Progenitor cell of endocrine pancreas (in vitro differentiated cells): ENCODE data around the gene OR2M4. TPM values are rescaled to one million over a fixed set of nuclear protein-coding genes. Genes with fewer than 3 reads are reported as not detected.

ENCODE experiments used
- DNase-seq: peaks from one replicate; pipeline ENCODE4 v3.0.0; 2021; ENCODE audit warnings: low spot score; ENCODE audit not compliant: unreplicated experiment
- H3K27ac Mint-ChIP-seq: 2 replicates; pipeline ENCODE4 v1.8.0; 2021; ENCODE audit warnings: mild to moderate bottlenecking, moderate library complexity, mixed read lengths
- H3K27me3 Mint-ChIP-seq: 2 replicates; pipeline ENCODE4 v1.8.0; 2021; ENCODE audit warnings: mixed read lengths
- H3K36me3 Mint-ChIP-seq: 2 replicates; pipeline ENCODE4 v1.8.0; 2022; ENCODE audit warnings: mixed read lengths; ENCODE audit not compliant: insufficient read depth
- H3K4me1 Mint-ChIP-seq: 2 replicates; pipeline ENCODE4 v1.8.0; 2021; ENCODE audit warnings: low read depth, mixed read lengths
- H3K4me3 Mint-ChIP-seq: 2 replicates; pipeline ENCODE4 v1.8.0; 2021; ENCODE audit warnings: low read depth, mild to moderate bottlenecking, moderate library complexity, mixed read lengths
- H3K9me3 Mint-ChIP-seq: 2 replicates; pipeline ENCODE4 v1.8.0; 2021; ENCODE audit warnings: low read depth, mixed read lengths
- CTCF ChIP-seq: fragments of 200-600 bp; sonication (generic); IDR thresholded peaks from one replicate; pipeline ENCODE4 v1.5.0; 2021; ENCODE audit warnings: antibody characterized with exemption, mild to moderate bottlenecking; ENCODE audit not compliant: unreplicated experiment
- total RNA-seq: library from RNA; stranded (reverse); gene quantifications from 2 replicates; pipeline ENCODE4 v1.2.1, GENCODE V29; 2021

Gene OR2M4
- total RNA-seq, 1 donor from 2014 or later = not detected

GRCh38 chr1:248196965-248197364 is 34.3 kb upstream of the OR2M4 start, which contains the start of gene OR2M3:
Gene OR2M3 (plus strand): TSS chr1:248197265. CDS start chr1:248203068, 5,803 bp downstream.
- H3K27me3 Mint-ChIP-seq = no peaks in the 10 kb centered on the region
- no peak for TF ChIP-seq CTCF
- H3K4me1 Mint-ChIP-seq = no peaks in the 10 kb centered on the region
- no peak within 1 kb of the TSS for H3K4me3 Mint-ChIP-seq
- DNase-seq = no peak
- H3K9me3 Mint-ChIP-seq = peaks cover 55% of the 10 kb centered on the region
- no peaks in the 10 kb centered on the region for H3K36me3 Mint-ChIP-seq
- no peak within 1 kb of the TSS for H3K27ac Mint-ChIP-seq

GRCh38 chr1:248215880-248216279 is 15.3 kb upstream of the OR2M4 start:
- no peaks in the 10 kb centered on the region for H3K27me3 Mint-ChIP-seq
- no peak for DNase-seq

GRCh38 chr1:248225537-248225936 is 5.7 kb upstream of the OR2M4 start:
- H3K36me3 Mint-ChIP-seq = peaks cover 3% of the 10 kb centered on the region
- no peak for TF ChIP-seq CTCF
- H3K9me3 Mint-ChIP-seq = peaks cover 61% of the 10 kb centered on the region
- H3K4me1 Mint-ChIP-seq = no peaks in the 10 kb centered on the region
- no peak for DNase-seq
- H3K4me3 Mint-ChIP-seq = no peak overlapping the region
- H3K27ac Mint-ChIP-seq = no peak overlapping the region
- H3K27me3 Mint-ChIP-seq = no peaks in the 10 kb centered on the region

More at GRCh38 chr1:248215880-248216279, 15.3 kb upstream of the OR2M4 start:
- peaks cover 60% of the 10 kb centered on the region for H3K9me3 Mint-ChIP-seq
- no peak overlapping the region for H3K4me3 Mint-ChIP-seq
- H3K4me1 Mint-ChIP-seq = no peaks in the 10 kb centered on the region
- no peak overlapping the region for H3K27ac Mint-ChIP-seq
- H3K36me3 Mint-ChIP-seq = peaks cover 2% of the 10 kb centered on the region
- no peak for TF ChIP-seq CTCF

GRCh38 chr1:248229360-248229908 is 1.8 kb upstream of the OR2M4 start:
- TF ChIP-seq CTCF = no peak
- Mint-ChIP-seq H3K9me3 (peaks cover 66% of the 10 kb centered on the region), H3K27me3 (no peaks in the 10 kb centered on the region), H3K36me3 (peaks cover 3% of the 10 kb centered on the region), H3K4me1 (no peaks in the 10 kb centered on the region), H3K4me3 (no peak overlapping the region), H3K27ac (no peak overlapping the region)
- DNase-seq = no peak

- H3K4me3 Mint-ChIP-seq = no peak overlapping the region
These were observed 8.3 kb downstream of the OR2M4 start for GRCh38 chr1:248239478-248239877.

More at GRCh38 chr1:248239478-248239877, 8.3 kb downstream of the OR2M4 start:
- Mint-ChIP-seq H3K36me3 (peaks cover 3% of the 10 kb centered on the region), H3K4me1 (no peaks in the 10 kb centered on the region), H3K27ac (no peak overlapping the region), H3K27me3 (no peaks in the 10 kb centered on the region), H3K9me3 (peaks cover 68% of the 10 kb centered on the region)
- TF ChIP-seq CTCF = no peak
- no peak for DNase-seq
